Measurements from ENCODE around the gene TOMM6.
"Not testable (repeated sequence)": the region's sequence is repeated elsewhere in the genome, so short reads cannot be mapped to it uniquely, and the experiment has no call there.

Gene TOMM6

GRCh38 chr6:41763470-41763869, 24.0 kb upstream of the TOMM6 start:
- no peak for DNase-seq (ENCODE audit: low read depth in 2 of 2)

GRCh38 chr6:41766043-41766664, 21.3 kb upstream of the TOMM6 start:
- not testable (repeated sequence) for DNase-seq (ENCODE audit: low read depth in 2 of 2)

- no peak for DNase-seq (ENCODE audit: low read depth in 2 of 2)
Observed at GRCh38 chr6:41767112-41767833, 20.2 kb upstream of the TOMM6 start.

- no peak for DNase-seq (ENCODE audit: low read depth in 2 of 2)
Observed at GRCh38 chr6:41768545-41769308, 18.8 kb upstream of the TOMM6 start.

GRCh38 chr6:41769376-41769775, 18.1 kb upstream of the TOMM6 start:
- no peak for DNase-seq (ENCODE audit: low read depth in 2 of 2)

GRCh38 chr6:41770381-41771057, 17.0 kb upstream of the TOMM6 start:
- no peak for DNase-seq (ENCODE audit: low read depth in 2 of 2)

- no peak for DNase-seq (ENCODE audit: low read depth in 2 of 2)
Observed at GRCh38 chr6:41771058-41771983, 16.2 kb upstream of the TOMM6 start.

GRCh38 chr6:41774841-41775240, 12.7 kb upstream of the TOMM6 start:
- no peak for DNase-seq (ENCODE audit: low read depth in 2 of 2)

- no peak for DNase-seq (ENCODE audit: low read depth in 2 of 2)
Observed at GRCh38 chr6:41775293-41775882, 12.1 kb upstream of the TOMM6 start.

- DNase-seq (ENCODE audit: low read depth in 2 of 2) = no peak
Observed at GRCh38 chr6:41777551-41778285, 9.8 kb upstream of the TOMM6 start.

- DNase-seq (ENCODE audit: low read depth in 2 of 2) = no peak
Observed at GRCh38 chr6:41778895-41779294, 8.6 kb upstream of the TOMM6 start.

GRCh38 chr6:41779336-41779735, 8.2 kb upstream of the TOMM6 start:
- no peak for DNase-seq (ENCODE audit: low read depth in 2 of 2)

GRCh38 chr6:41779788-41780550, 7.5 kb upstream of the TOMM6 start, which contains the start of gene FRS3:
TSS of gene FRS3 (minus strand) at chr6:41779900. CDS start at chr6:41776987, 2,913 bp downstream.
- DNase-seq (ENCODE audit: low read depth in 2 of 2) = peak; percentile 99 to 100

- no peak for DNase-seq (ENCODE audit: low read depth in 2 of 2)
Observed at GRCh38 chr6:41780551-41781365, 6.7 kb upstream of the TOMM6 start, which contains the start of gene PRICKLE4. TSS of gene PRICKLE4 (plus strand) at chr6:41780782. CDS start at chr6:41783474, 2,692 bp downstream.

- no peak for DNase-seq (ENCODE audit: low read depth in 2 of 2)
Observed at GRCh38 chr6:41781366-41781730, 6.1 kb upstream of the TOMM6 start.

GRCh38 chr6:41783106-41783780, 4.3 kb upstream of the TOMM6 start:
- no peak for DNase-seq (ENCODE audit: low read depth in 2 of 2)

GRCh38 chr6:41784581-41785171, 2.8 kb upstream of the TOMM6 start:
- no peak for DNase-seq (ENCODE audit: low read depth in 2 of 2)
